Effector memory CD8-positive, alpha-beta T cell (primary cell): Measurements from ENCODE around the gene PIGA.

Source experiments
- ATAC-seq: fragments of 150-1000 bp; cut with Tn5 transposase; replicated peaks from 2 replicates; pipeline ENCODE4 v1.10.0; 2021; ENCODE audit warnings: mild to moderate bottlenecking, moderate library complexity
- DNase-seq, 3 experiments: peaks; one replicate each; pipeline ENCODE4 v3.0.0; 2021
- H3K27ac Mint-ChIP-seq, 2 donors: one replicate each; pipeline ENCODE4 v1.8.0; 2022; ENCODE audit warnings: mild to moderate bottlenecking in 2 of 2, mixed read lengths in 2 of 2, moderate library complexity in 2 of 2
- H3K27me3 Mint-ChIP-seq, 2 donors: one replicate each; pipeline ENCODE4 v1.8.0; 2022; ENCODE audit warnings: mixed read lengths in 2 of 2
- H3K36me3 Mint-ChIP-seq: one replicate; pipeline ENCODE4 v1.8.0; 2022; ENCODE audit warnings: mild to moderate bottlenecking, moderate library complexity, mixed read lengths; ENCODE audit not compliant: insufficient read depth
- H3K4me1 Mint-ChIP-seq, 2 donors: one replicate each; pipeline ENCODE4 v1.8.0; 2022; ENCODE audit warnings: low read depth in 2 of 2, mixed read lengths in 2 of 2
- H3K4me3 Mint-ChIP-seq, 2 donors: one replicate each; pipeline ENCODE4 v1.8.0; 2022; ENCODE audit warnings: mild to moderate bottlenecking in 2 of 2, mixed read lengths in 2 of 2, moderate library complexity in 2 of 2
- H3K9me3 Mint-ChIP-seq, 2 donors: one replicate each; pipeline ENCODE4 v1.8.0; 2022; ENCODE audit warnings: mixed read lengths in 2 of 2
- total RNA-seq, 9 experiments: gene quantifications; one replicate each; lab custom pipeline; 2026; lab: John Stamatoyannopoulos, UW

Gene PIGA, protein sequence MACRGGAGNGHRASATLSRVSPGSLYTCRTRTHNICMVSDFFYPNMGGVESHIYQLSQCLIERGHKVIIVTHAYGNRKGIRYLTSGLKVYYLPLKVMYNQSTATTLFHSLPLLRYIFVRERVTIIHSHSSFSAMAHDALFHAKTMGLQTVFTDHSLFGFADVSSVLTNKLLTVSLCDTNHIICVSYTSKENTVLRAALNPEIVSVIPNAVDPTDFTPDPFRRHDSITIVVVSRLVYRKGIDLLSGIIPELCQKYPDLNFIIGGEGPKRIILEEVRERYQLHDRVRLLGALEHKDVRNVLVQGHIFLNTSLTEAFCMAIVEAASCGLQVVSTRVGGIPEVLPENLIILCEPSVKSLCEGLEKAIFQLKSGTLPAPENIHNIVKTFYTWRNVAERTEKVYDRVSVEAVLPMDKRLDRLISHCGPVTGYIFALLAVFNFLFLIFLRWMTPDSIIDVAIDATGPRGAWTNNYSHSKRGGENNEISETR
- 27.3 to 115 (median 38.0) reads per million in 9 experiments for total RNA-seq

DNA sequence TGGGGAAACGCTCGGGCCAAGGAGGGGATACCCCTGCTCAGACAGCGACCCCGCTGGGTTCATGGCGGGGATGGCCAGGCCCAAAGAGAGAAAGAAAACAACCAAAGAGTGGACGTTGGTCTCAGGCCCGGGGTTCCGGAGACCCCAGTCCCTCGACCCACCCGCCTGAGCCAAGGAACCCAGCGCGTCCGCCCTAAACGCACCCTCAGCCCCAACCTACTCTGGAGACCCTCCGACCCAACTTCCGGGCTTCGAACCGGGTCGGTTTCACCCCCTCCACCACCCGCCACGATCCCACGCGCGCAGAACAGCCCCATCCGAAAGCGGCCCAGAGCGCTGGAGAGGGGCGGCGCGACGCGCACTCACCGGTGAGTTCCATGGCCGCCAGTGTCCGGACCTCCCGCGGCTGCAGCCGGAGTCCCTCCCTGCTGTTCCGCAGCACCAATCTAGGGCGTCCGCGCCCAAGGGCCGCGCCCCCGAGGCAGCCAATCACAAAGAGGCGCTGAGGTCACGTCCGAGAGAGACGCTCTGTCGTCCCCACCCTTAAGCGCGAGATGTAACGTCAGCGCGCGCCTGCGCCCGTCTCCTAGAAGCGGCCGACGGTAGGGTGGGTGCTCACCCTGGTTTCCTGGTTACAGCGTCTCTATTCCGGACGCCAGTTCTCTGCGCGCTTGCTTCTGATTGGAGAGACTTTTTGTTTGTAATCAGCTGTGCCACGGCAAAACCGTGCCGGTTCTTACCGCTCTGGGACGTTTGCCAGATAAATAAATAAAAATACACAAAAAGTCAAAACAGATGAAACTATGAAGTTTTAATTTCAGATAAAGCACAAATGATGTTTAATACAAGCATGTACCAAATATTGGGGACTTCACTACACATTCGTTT is at the start of gene PIGA:
TSS of gene PIGA (minus strand) at position 389 of the 888 bp plus-strand sequence. CDS start 3,593 bp downstream, outside the sequence.
- Mint-ChIP-seq H3K4me1 (peaks cover 0 to 4% of the 10 kb centered on the region in 2 donors), H3K4me3 (peak within 1 kb of the TSS; percentile 87 to 91), H3K27me3 (peaks cover 8 to 11% of the 10 kb centered on the region in 2 donors), H3K9me3 (no peaks in the 10 kb centered on the region), H3K36me3 (peaks cover 24% of the 10 kb centered on the region), H3K27ac (peak within 1 kb of the TSS; percentile 94 to 97)
- ATAC-seq (peak; percentile 90), DNase-seq (peak; percentile 85 to 86 (median 86))

DNA sequence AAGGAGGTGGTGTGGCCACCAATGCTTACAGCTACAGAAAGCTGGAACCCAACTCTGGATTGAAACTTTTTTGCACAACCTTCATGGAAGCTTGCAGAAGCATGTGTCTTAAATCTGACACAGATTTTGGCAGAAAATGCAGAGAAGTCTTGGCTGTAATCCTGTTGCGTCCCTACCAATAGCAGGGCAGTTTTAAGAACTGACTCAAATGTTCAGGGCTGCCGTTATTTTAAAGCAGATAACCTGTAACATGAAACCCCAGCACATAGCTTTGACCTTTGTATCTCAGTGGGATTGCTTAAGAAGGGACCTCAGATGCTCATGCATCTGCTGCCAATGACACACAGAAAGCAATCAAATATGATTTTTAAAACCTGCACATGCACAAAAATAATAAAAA is 49.0 kb upstream of the PIGA start, which contains the start of gene VEGFD:
TSS of gene VEGFD (minus strand) at position 110 of the 400 bp plus-strand sequence. CDS start 467 bp downstream, outside the sequence.
- H3K9me3 Mint-ChIP-seq: no peaks in the 10 kb centered on the region
- no peak for DNase-seq
- H3K27ac Mint-ChIP-seq: no peak within 1 kb of the TSS
- H3K27me3 Mint-ChIP-seq: peaks cover 7 to 11% of the 10 kb centered on the region in 2 donors
- H3K36me3 Mint-ChIP-seq: no peaks in the 10 kb centered on the region
- H3K4me1 Mint-ChIP-seq: no peaks in the 10 kb centered on the region
- ATAC-seq: no peak
- H3K4me3 Mint-ChIP-seq: no peak within 1 kb of the TSS

DNA sequence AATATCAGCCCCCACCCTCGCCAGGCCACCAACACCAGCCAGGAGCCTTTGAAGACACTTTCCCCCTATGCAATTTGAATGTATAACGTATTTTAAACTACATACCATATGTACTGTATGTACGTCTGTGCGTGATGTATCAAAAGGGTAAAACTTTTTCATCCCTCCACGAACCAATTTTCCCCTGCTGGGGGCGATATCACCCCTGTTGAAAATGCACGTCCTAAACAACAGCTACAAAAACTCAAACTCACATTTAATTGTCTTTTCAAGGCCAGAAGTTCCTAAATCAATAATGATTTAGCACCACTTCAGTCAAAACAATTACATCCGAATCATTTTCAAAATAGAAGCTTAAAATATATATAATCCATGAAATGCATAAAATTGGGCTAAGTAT is 47.5 kb upstream of the PIGA start:
- H3K27me3 Mint-ChIP-seq: peaks cover 7 to 11% of the 10 kb centered on the region in 2 donors

DNA sequence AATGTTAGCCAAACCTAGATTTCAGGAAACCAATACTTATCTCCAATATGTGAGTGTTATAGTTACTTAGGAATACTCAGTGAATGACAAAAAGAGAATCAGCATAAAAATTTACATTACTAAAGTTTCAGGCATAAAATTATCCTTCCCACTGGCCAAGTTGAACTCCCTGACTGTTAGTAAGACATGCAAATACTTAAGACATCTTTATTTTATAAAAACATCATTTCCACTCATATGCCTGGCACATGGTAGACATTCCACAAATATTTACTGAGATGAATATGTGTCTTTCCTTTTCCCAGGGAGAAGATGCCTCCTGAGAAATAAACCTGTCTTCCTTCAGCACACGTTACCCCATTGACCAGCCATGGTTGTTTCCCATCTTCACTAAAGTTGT is 41.6 kb upstream of the PIGA start:
- H3K4me1 Mint-ChIP-seq: no peaks in the 10 kb centered on the region
- ATAC-seq (no peak), DNase-seq (no peak)
- peaks cover 7 to 15% of the 10 kb centered on the region in 2 donors for H3K27me3 Mint-ChIP-seq
- no peak overlapping the region for H3K4me3 Mint-ChIP-seq
- H3K27ac Mint-ChIP-seq: no peak overlapping the region
- no peaks in the 10 kb centered on the region for H3K9me3 Mint-ChIP-seq
- no peaks in the 10 kb centered on the region for H3K36me3 Mint-ChIP-seq

More for the DNA sequence above, 47.5 kb upstream of the PIGA start:
- no peaks in the 10 kb centered on the region for H3K4me1 Mint-ChIP-seq
- H3K27ac Mint-ChIP-seq: no peak overlapping the region
- no peak for ATAC-seq
- no peaks in the 10 kb centered on the region for H3K36me3 Mint-ChIP-seq
- no peak overlapping the region for H3K4me3 Mint-ChIP-seq
- no peaks in the 10 kb centered on the region for H3K9me3 Mint-ChIP-seq
- DNase-seq: no peak

DNA sequence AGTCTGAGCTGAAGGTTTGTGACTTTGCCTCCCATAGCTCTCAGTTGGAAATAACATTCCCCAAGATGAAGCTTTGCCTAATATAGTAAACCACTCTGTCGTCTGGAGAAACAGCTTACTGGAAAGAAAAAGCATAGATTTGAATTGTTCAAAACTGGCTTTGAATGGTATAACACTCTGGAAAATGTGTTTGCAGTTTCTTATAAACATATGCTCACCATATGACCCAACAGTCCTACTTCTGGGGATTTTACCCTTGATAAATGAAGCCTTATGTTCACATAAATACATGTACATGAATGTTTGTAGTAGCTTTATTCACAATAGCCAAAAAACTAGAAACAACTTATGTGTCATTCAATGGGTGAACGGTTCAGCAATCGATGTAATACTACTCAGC is 38.7 kb upstream of the PIGA start:
- DNase-seq (no peak), ATAC-seq (no peak)
- Mint-ChIP-seq H3K4me1 (no peaks in the 10 kb centered on the region), H3K27me3 (peaks cover 20 to 23% of the 10 kb centered on the region in 2 donors), H3K27ac (no peak overlapping the region), H3K9me3 (no peaks in the 10 kb centered on the region), H3K36me3 (peaks cover 2% of the 10 kb centered on the region), H3K4me3 (no peak overlapping the region)

DNA sequence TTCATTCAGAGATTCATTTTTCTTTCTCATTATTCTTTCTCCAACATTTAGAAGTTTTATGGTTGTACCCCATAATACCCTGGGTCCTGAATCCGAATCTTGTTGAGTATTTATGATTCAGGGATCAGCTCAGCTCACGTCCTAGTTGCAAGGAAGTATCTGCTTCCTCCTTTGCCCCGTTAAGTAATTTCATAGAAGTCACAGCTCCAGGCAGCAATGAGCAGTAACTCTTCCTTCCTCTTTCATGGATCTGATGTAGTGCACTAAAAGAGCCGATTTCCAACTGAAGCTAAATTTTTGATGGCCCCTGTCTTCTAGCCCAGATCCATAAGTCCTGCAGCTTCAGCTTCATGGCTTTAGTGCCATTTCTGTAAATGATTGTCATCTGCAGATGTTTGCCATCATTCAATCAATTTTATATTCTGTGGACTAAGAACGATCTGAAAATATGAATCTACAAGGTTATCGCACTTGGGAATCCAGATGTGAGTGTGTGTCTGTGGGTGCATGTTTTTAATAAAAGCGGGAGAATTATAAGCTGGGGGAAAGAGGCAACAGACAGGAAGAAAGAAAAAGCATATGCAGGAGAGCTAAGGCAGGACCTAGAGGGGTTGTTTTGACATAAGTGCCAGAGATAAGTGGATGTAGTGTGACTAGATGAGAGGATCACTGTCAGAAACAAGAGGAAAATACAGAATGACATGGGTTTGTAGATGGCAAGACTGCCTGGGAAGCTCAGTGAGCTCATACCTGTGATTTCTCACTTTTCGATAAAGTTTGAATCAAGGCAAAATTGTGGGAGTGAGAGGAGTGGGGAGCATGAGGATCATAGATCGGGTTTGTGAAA is 31.4 kb upstream of the PIGA start:
- Mint-ChIP-seq H3K36me3 (peaks cover 2% of the 10 kb centered on the region), H3K27me3 (peaks cover 41 to 43% of the 10 kb centered on the region in 2 donors), H3K27ac (no peak overlapping the region), H3K4me3 (no peak overlapping the region), H3K9me3 (no peaks in the 10 kb centered on the region), H3K4me1 (no peaks in the 10 kb centered on the region)
- ATAC-seq (no peak), DNase-seq (no peak)

DNA sequence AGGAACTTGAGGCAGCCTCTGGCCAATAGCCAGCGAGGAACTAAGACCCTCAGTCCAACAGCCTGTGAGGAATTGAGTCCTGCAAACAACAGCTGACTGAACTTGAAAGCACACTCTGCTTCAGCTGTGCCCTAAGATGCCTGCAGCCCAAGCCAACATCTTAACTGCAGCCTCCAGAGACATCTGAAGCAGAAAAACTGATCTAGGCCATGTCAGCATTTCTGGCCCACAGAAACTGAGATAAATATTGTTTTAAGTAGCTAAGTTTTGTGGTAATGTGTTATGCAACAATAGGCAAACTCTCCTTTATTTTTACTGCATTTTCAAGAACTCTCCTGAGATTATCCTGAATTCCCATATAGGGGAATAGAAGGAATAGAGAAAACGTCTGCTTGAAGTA is 24.4 kb upstream of the PIGA start:
- no peaks in the 10 kb centered on the region for H3K4me1 Mint-ChIP-seq

DNA sequence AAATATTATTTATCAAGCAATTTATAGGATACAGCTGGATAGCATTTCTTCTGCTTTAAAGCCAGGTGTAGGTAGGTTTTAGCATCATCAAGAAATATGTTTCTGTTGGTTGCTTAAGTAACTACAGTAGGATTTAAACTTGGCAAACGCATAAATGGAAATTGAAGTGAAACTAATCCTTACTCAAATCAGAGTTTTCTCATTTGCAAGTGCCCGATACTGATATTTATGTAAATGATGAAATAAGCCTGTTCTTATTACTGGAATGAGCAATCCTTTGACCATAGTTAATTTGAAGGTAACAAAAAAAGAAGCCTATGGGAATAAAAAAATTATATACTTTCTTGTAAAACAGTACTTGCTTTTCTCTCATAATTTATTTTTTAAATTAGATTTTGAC is 23.2 kb upstream of the PIGA start:
- Mint-ChIP-seq H3K36me3 (no peaks in the 10 kb centered on the region), H3K27me3 (peaks cover 7 to 13% of the 10 kb centered on the region in 2 donors), H3K9me3 (no peaks in the 10 kb centered on the region), H3K4me1 (no peaks in the 10 kb centered on the region), H3K27ac (no peak overlapping the region), H3K4me3 (no peak overlapping the region)
- no peak for DNase-seq
- no peak for ATAC-seq

More for the DNA sequence above, 24.4 kb upstream of the PIGA start:
- DNase-seq (no peak), ATAC-seq (no peak)
- Mint-ChIP-seq H3K27ac (no peak overlapping the region), H3K4me3 (no peak overlapping the region), H3K27me3 (peaks cover 12 to 19% of the 10 kb centered on the region in 2 donors), H3K9me3 (no peaks in the 10 kb centered on the region), H3K36me3 (no peaks in the 10 kb centered on the region)

DNA sequence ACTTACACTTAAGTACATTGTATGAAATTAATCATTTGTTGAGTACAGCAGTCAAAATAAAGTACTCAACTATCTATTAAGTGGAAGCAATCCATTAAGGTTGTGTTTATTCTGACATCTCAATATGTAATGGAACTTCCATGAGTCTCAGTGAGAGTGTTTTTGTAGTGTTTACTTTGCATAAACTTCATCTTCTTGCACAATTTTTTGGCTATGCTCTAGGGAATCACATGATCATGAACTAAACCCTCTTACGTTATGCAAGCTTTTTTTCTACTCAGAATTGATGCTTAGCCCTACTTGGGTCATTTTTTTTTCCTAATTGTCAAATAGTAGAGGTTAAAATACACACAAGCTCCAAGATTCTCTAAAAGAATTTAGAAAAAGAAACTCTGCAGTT is 21.1 kb upstream of the PIGA start:
- ATAC-seq: no peak
- no peak for DNase-seq
- peaks cover 7 to 13% of the 10 kb centered on the region in 2 donors for H3K27me3 Mint-ChIP-seq
- H3K4me1 Mint-ChIP-seq: no peaks in the 10 kb centered on the region
- no peak overlapping the region for H3K4me3 Mint-ChIP-seq
- no peak overlapping the region for H3K27ac Mint-ChIP-seq
- H3K9me3 Mint-ChIP-seq: no peaks in the 10 kb centered on the region
- no peaks in the 10 kb centered on the region for H3K36me3 Mint-ChIP-seq

DNA sequence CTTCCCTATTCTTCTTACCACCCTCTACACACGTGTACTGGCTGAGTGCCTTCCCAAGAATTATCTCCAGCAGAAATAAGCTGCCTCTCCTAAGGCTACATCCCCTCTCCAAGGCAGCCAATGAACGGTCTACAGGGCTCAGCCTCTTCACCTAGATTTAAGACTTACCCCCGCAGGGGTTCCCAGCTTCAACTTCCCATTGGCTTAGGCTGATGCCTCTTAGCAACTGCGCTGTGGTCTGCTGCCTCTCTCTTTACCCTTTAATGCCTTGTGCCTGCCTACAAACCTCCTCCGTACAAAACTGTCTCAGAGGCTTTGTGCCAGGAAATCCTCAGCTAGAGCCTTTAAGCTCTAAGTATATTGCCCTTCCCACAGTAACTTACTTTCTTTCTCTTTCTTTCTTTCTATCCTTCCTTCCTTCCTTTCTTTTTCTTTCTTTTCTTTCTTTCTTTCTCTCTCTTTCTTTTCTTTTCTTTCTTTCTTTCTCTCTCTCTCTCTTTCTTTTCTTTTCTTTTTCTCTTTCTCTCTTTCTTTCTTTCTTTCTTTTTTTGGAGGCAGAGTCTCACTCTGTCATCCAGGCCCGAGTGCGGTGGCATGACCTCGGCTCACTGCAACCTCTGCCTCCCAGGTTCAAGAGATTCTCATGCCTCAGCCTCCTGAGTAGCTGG is 15.1 kb upstream of the PIGA start:
- Mint-ChIP-seq H3K27ac (no peak overlapping the region), H3K9me3 (no peaks in the 10 kb centered on the region), H3K4me1 (no peaks in the 10 kb centered on the region), H3K36me3 (no peaks in the 10 kb centered on the region), H3K27me3 (no peaks in the 10 kb centered on the region), H3K4me3 (no peak overlapping the region)
- no peak for ATAC-seq
- no peak for DNase-seq

DNA sequence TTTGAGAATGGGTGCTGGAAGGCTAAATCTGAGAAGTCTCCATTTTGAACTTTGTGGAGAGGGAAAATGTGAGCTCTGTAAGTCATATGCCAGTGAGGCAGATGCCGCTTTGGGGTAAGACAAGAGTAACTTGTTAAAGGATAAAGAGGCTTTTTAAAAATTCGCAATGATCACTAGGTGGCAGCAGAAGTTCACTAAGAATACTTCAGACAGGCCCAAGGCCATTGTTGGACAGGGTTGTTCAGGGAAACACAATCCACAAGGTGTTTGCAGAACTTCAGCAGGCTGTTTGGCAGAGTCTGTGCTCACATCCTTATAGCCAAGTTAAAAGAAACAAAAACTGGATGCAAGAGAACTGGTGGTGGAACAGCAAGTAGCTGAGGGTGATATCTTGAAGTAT is 13.7 kb upstream of the PIGA start:
- H3K9me3 Mint-ChIP-seq: no peaks in the 10 kb centered on the region
- H3K27me3 Mint-ChIP-seq: peaks cover 3 to 5% of the 10 kb centered on the region in 2 donors
- no peak overlapping the region for H3K27ac Mint-ChIP-seq
- no peaks in the 10 kb centered on the region for H3K4me1 Mint-ChIP-seq
- DNase-seq (peak; percentile 4 to 14 (median 8)), ATAC-seq (peak; percentile 45)
- no peaks in the 10 kb centered on the region for H3K36me3 Mint-ChIP-seq
- no peak overlapping the region for H3K4me3 Mint-ChIP-seq

DNA sequence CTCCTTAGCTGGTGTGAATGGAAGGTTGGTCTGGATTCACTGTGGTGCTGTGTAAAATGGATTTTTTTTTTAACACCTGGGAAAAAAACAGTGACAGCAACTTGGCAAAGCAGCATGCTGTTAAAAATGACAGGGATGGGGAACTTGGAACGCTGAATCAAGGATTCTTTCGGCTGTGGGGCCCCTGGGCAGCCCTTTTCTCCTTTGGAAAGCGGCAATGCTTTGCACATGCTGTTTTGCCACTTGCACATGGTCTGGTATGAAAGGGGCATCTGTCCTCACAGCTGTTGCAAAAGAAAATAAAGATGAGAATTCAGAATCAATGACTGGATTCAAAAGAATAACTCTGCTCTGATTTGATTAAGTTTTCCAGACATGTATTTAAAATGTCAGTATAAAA is 10.7 kb upstream of the PIGA start:
- Mint-ChIP-seq H3K36me3 (no peaks in the 10 kb centered on the region), H3K4me1 (no peaks in the 10 kb centered on the region), H3K27ac (no peak overlapping the region), H3K4me3 (no peak overlapping the region), H3K9me3 (no peaks in the 10 kb centered on the region), H3K27me3 (peaks cover 11 to 23% of the 10 kb centered on the region in 2 donors)
- DNase-seq (no peak), ATAC-seq (no peak)
